Measurements from ENCODE around the gene THSD4. TPM values are rescaled to one million over a fixed set of nuclear protein-coding genes. Genes with fewer than 3 reads are reported as not detected.

Gene THSD4
- total RNA-seq, 1 experiment from 2014 or later: 65.4 TPM

GRCh38 chr15:71610728-71611552, 495.7 kb downstream of the THSD4 start:
- Histone ChIP-seq H3K27me3 (ENCODE audit: control insufficient read depth, insufficient read depth, low read length) (no peaks in the 10 kb centered on the region), H3K4me1 (ENCODE audit: control insufficient read depth, insufficient read depth, low read length) (no peaks in the 10 kb centered on the region), H3K9me3 (ENCODE audit: control insufficient read depth, insufficient read depth, low read depth, low read length) (no peaks in the 10 kb centered on the region), H3K36me3 (ENCODE audit: control insufficient read depth, insufficient read depth, low read length) (no peaks in the 10 kb centered on the region), H3K27ac (ENCODE audit: low read length) (no peak overlapping the region), H3K4me3 (ENCODE audit: low read depth in 2 of 2, low read length in 2 of 2) (no peak overlapping the region)
- ChIA-PET CTCF (no interaction called here), POLR2A (no interaction called here)
- in situ Hi-C loops (cut with HindIII; ENCODE audit: low pct_unique_long_range_greater_than_20kb, low sequenced_read_pairs): no loop called here
- no TSS peak for BruUV-seq (replicated peaks)
- intact Hi-C loops (cut with micrococcal nuclease; ENCODE audit: unreplicated experiment): no loop called here
- DNase-seq (ENCODE audit: low read depth, low spot score) (no peak), ATAC-seq (no peak)
- TF ChIP-seq TCF7L2 (IDR thresholded peaks at IDR 0.05; ENCODE audit: low read depth, low read length): no peak
- TF ChIP-seq SIN3A (IDR thresholded peaks at IDR 0.05; ENCODE audit: borderline replicate concordance, insufficient read depth, low read depth, low read length): no peak
- TF ChIP-seq REST (IDR thresholded peaks at IDR 0.05; ENCODE audit: insufficient read depth in 1 of 2, low read depth in 2 of 2, low read length in 1 of 2): no peak

GRCh38 chr15:71611553-71612396, 496.5 kb downstream of the THSD4 start:
- in situ Hi-C loops (cut with HindIII; ENCODE audit: low pct_unique_long_range_greater_than_20kb, low sequenced_read_pairs): no loop called here
- POLR2A ChIA-PET: no interaction called here
- Histone ChIP-seq H3K4me3 (ENCODE audit: low read depth in 2 of 2, low read length in 2 of 2) (no peak overlapping the region), H3K27me3 (ENCODE audit: control insufficient read depth, insufficient read depth, low read length) (no peaks in the 10 kb centered on the region), H3K9me3 (ENCODE audit: control insufficient read depth, insufficient read depth, low read depth, low read length) (no peaks in the 10 kb centered on the region), H3K4me1 (ENCODE audit: control insufficient read depth, insufficient read depth, low read length) (no peaks in the 10 kb centered on the region), H3K27ac (ENCODE audit: low read length) (no peak overlapping the region), H3K36me3 (ENCODE audit: control insufficient read depth, insufficient read depth, low read length) (no peaks in the 10 kb centered on the region)
- CTCF ChIA-PET: no interaction called here
- DNase-seq (ENCODE audit: low read depth, low spot score) (no peak), ATAC-seq (no peak)
- intact Hi-C loops (cut with micrococcal nuclease; ENCODE audit: unreplicated experiment): no loop called here
- no TSS peak for BruUV-seq (replicated peaks)
- no peak for TF ChIP-seq REST (IDR thresholded peaks at IDR 0.05; ENCODE audit: insufficient read depth in 1 of 2, low read depth in 2 of 2, low read length in 1 of 2)
- no peak for TF ChIP-seq CTCF (IDR thresholded peaks at IDR 0.05)
- no peak for TF ChIP-seq POLR2AphosphoS5 (IDR thresholded peaks at IDR 0.05; ENCODE audit: low read depth, low read length)
- no peak for TF ChIP-seq SIN3A (IDR thresholded peaks at IDR 0.05; ENCODE audit: borderline replicate concordance, insufficient read depth, low read depth, low read length)
- no peak for TF ChIP-seq TCF7L2 (IDR thresholded peaks at IDR 0.05; ENCODE audit: low read depth, low read length)
